HEK293 (cell line): Measurements from ENCODE around the gene CHI3L1.

Source experiments
- CTCF ChIP-seq: fragments of 450-650 bp; formaldehyde crosslinking; IDR thresholded peaks from 2 replicates; pipeline ENCODE4 v1.5.1; 2016; ENCODE audit warnings: missing biosample characterization, missing genetic modification characterization
- GLIS2 ChIP-seq: fragments of 450-650 bp; formaldehyde crosslinking; IDR thresholded peaks from 2 replicates; pipeline ENCODE4 v1.5.1; 2016; ENCODE audit warnings: missing biosample characterization, missing genetic modification characterization
- OVOL3 ChIP-seq: fragments of 450-650 bp; formaldehyde crosslinking; IDR thresholded peaks from 2 replicates; pipeline ENCODE4 v1.5.1; 2016; ENCODE audit warnings: missing biosample characterization, missing genetic modification characterization
- PRDM1 ChIP-seq: fragments of 450-650 bp; formaldehyde crosslinking; IDR thresholded peaks from 2 replicates; pipeline ENCODE4; 2016; ENCODE audit warnings: missing biosample characterization, missing genetic modification characterization
- PRDM6 ChIP-seq: fragments of 450-650 bp; formaldehyde crosslinking; IDR thresholded peaks from 2 replicates; pipeline ENCODE4 v1.5.1; 2017; ENCODE audit warnings: missing biosample characterization, missing genetic modification characterization
- YY1 ChIP-seq: fragments of 450-650 bp; formaldehyde crosslinking; IDR thresholded peaks from 2 replicates; pipeline ENCODE4 v1.5.1; 2018; ENCODE audit warnings: missing biosample characterization, missing genetic modification characterization
- ZNF473 ChIP-seq: fragments of 450-650 bp; formaldehyde crosslinking; IDR thresholded peaks from 2 replicates; pipeline ENCODE4 v1.5.1; 2017; ENCODE audit warnings: missing biosample characterization, missing genetic modification characterization
- ZNF768 ChIP-seq: fragments of 450-650 bp; formaldehyde crosslinking; IDR thresholded peaks from 2 replicates; pipeline ENCODE4 v1.5.1; 2018; ENCODE audit warnings: missing biosample characterization, mild to moderate bottlenecking, missing genetic modification characterization

GRCh38 chr1:203180611-203181330, 5.7 kb downstream of the CHI3L1 start:
- TF ChIP-seq ZNF768 (tag by site-specific recombination) (no peak), YY1 (no peak), PRDM1 (tag by site-specific recombination) (no peak), OVOL3 (tag by site-specific recombination) (no peak), GLIS2 (tag by site-specific recombination) (no peak), PRDM6 (tag by site-specific recombination) (no peak), ZNF473 (no peak), CTCF (no peak)
